Superior temporal gyrus (tissue), 1 donor: ENCODE measurements around the gene ERCC1.

ENCODE experiments used
- DNase-seq: peaks from one replicate; pipeline ENCODE4 v3.0.0-alpha.2; 2016; ENCODE audit errors: extremely low spot score

Gene ERCC1

GRCh38 chr19:45405435-45406225, 18.1 kb downstream of the ERCC1 start:
- DNase-seq: peak; percentile 91

GRCh38 chr19:45404557-45405434, 18.9 kb downstream of the ERCC1 start, which contains the start of gene PPP1R13L:
Gene PPP1R13L (minus strand): TSS chr19:45405069. CDS start chr19:45398318, 6,751 bp downstream.
- no peak for DNase-seq

GRCh38 chr19:45403781-45404556, 19.7 kb downstream of the ERCC1 start:
- no peak for DNase-seq

- DNase-seq: no peak
Observed at GRCh38 chr19:45403272-45403671, 20.4 kb downstream of the ERCC1 start.

- DNase-seq: no peak
Observed at GRCh38 chr19:45402298-45403061, 21.2 kb downstream of the ERCC1 start.

GRCh38 chr19:45401815-45402214, 21.9 kb downstream of the ERCC1 start:
- DNase-seq: no peak

GRCh38 chr19:45400192-45400591, 23.5 kb downstream of the ERCC1 start:
- DNase-seq: no peak

- no peak for DNase-seq
Observed at GRCh38 chr19:45395821-45396617, 27.7 kb downstream of the ERCC1 start.

GRCh38 chr19:45391871-45392665, 31.6 kb downstream of the ERCC1 start:
- DNase-seq: no peak

- no peak for DNase-seq
Observed at GRCh38 chr19:45391346-45391745, 32.4 kb downstream of the ERCC1 start.

- no peak for DNase-seq
Observed at GRCh38 chr19:45385392-45386221, 38.1 kb downstream of the ERCC1 start.

GRCh38 chr19:45382426-45382825, 41.3 kb downstream of the ERCC1 start:
- DNase-seq: no peak

- no peak for DNase-seq
Observed at GRCh38 chr19:45380107-45380506, 43.6 kb downstream of the ERCC1 start.

GRCh38 chr19:45376045-45376724, 47.5 kb downstream of the ERCC1 start:
- no peak for DNase-seq

- DNase-seq: peak; percentile 99
Observed at GRCh38 chr19:45370410-45371204, 53.1 kb downstream of the ERCC1 start, which contains the start of gene ERCC2. Gene ERCC2 (minus strand): TSS chr19:45370573. CDS start chr19:45370540, 33 bp downstream.

- DNase-seq: no peak
Observed at GRCh38 chr19:45368737-45369340, 54.9 kb downstream of the ERCC1 start.

- DNase-seq: no peak
Observed at GRCh38 chr19:45368127-45368526, 55.6 kb downstream of the ERCC1 start.
